Endothelial cell of umbilical vein (primary cell): Measurements from ENCODE around the gene CCDC85C. TPM values are rescaled to one million over a fixed set of nuclear protein-coding genes. Genes with fewer than 3 reads are reported as not detected.

Source experiments
- BruUV-seq: library from RNA; stranded (reverse); fragments of 400-500 nt; replicated peaks from 2 replicates; lab custom pipeline; 2021; lab: Mats Ljungman, UMichigan
- CTCF ChIA-PET: fragments of 300-600, 350-600 bp; sonication (Branson Sonifier 250); formaldehyde crosslinking; loops from one replicate; lab custom pipeline; 2021; ENCODE audit warnings: antibody characterized with exemption, inconsistent platforms; lab: Charles Lee
- POLR2A ChIA-PET: fragments of 300-600, 350-600 bp; sonication (Branson Sonifier 250); formaldehyde crosslinking; loops from one replicate; lab custom pipeline; 2021; ENCODE audit warnings: antibody characterized with exemption, inconsistent platforms; lab: Charles Lee
- DNase-seq: peaks from one replicate; pipeline ENCODE4 v3.0.0-alpha.2; 2011; ENCODE audit warnings: low read depth, low spot score
- FAIRE-seq: peaks from 2 replicates; lab custom pipeline; 2011; peaks lifted over from hg19 to GRCh38; lab: Jason Lieb, UNC
- H2AFZ ChIP-seq: 2 replicates; pipeline ENCODE4 v1.6.0; 2012; ENCODE audit warnings: low read depth, low read length, control low read depth, inconsistent platforms
- H3K27ac ChIP-seq: 2 replicates; pipeline ENCODE4 v1.5.1; 2011; ENCODE audit warnings: low read depth, mild to moderate bottlenecking, control low read depth, low read length, moderate library complexity; ENCODE audit not compliant: insufficient read depth
- H3K27me3 ChIP-seq, 2 experiments: 2 replicates each; pipeline versions ENCODE4 v1.6.0 to v1.6.1; 2011; ENCODE audit warnings: low read length in 2 of 2, mixed read lengths in 1 of 2; ENCODE audit not compliant: control insufficient read depth in 2 of 2, insufficient read depth in 2 of 2
- H3K36me3 ChIP-seq, 2 experiments: 2 replicates in 1 of 2; 3 replicates in 1 of 2; pipeline ENCODE4 v1.5.1; 2011; ENCODE audit warnings: low read length in 2 of 2, mild to moderate bottlenecking in 1 of 2, moderate library complexity in 1 of 2; ENCODE audit not compliant: control insufficient read depth in 2 of 2, insufficient read depth in 2 of 2; ENCODE audit errors: extremely low read depth in 1 of 2
- H3K4me1 ChIP-seq: 3 replicates; pipeline ENCODE4 v1.5.1; 2011; ENCODE audit warnings: mild to moderate bottlenecking, low read length; ENCODE audit not compliant: control insufficient read depth, insufficient read depth; ENCODE audit errors: extremely low read depth
- H3K4me2 ChIP-seq: 2 replicates; pipeline ENCODE4 v1.6.1; 2011; ENCODE audit warnings: low read length, control low read depth, mixed read lengths; ENCODE audit not compliant: insufficient read depth
- H3K4me3 ChIP-seq, 3 experiments: fragments of 200-600 bp in 1 of 3; sonication (generic), shearing (Covaris generic) in 1 of 3; replicated peaks in 1 of 3; 2 replicates each; pipeline ENCODE4 v1.5.1; 2011 to 2016; ENCODE audit warnings: control low read depth in 3 of 3, low read length in 3 of 3, mild to moderate bottlenecking in 2 of 3, inconsistent platforms in 1 of 3, low read depth in 1 of 3, moderate library complexity in 1 of 3; ENCODE audit not compliant: insufficient read depth in 1 of 3
- H3K79me2 ChIP-seq: 2 replicates; pipeline ENCODE4 v1.6.0; 2012; ENCODE audit warnings: low read length, inconsistent platforms; ENCODE audit not compliant: control insufficient read depth, insufficient read depth
- H3K9ac ChIP-seq: replicated peaks from 2 replicates; pipeline ENCODE3; 2011; ENCODE audit warnings: low read length, control low read depth; ENCODE audit not compliant: insufficient read depth; ENCODE audit errors: extremely low read depth
- H3K9me1 ChIP-seq: replicated peaks from 3 replicates; pipeline ENCODE4 v1.6.0; 2011; ENCODE audit warnings: mild to moderate bottlenecking, low read length; ENCODE audit not compliant: control insufficient read depth, insufficient read depth; ENCODE audit errors: extremely low read depth
- H3K9me3 ChIP-seq: replicated peaks from 2 replicates; pipeline ENCODE4 v1.5.1; 2012; ENCODE audit warnings: low read length, inconsistent platforms; ENCODE audit not compliant: control insufficient read depth, insufficient read depth
- H4K20me1 ChIP-seq: replicated peaks from 2 replicates; pipeline ENCODE3; 2011; ENCODE audit warnings: mild to moderate bottlenecking, low read length; ENCODE audit not compliant: control insufficient read depth, insufficient read depth; ENCODE audit errors: extremely low read depth
- EZH2 ChIP-seq: IDR thresholded peaks from 2 replicates; pipeline ENCODE4 v1.6.1; 2012; ENCODE audit warnings: borderline replicate concordance, low read depth, mild to moderate bottlenecking, moderate library complexity, low read length, inconsistent platforms; ENCODE audit not compliant: severe bottlenecking
- FOS ChIP-seq: IDR thresholded peaks from 2 replicates; pipeline ENCODE4 v1.6.1; 2011; ENCODE audit warnings: mild to moderate bottlenecking, low read length, moderate library complexity, borderline replicate concordance; ENCODE audit not compliant: insufficient read depth
- GATA2 ChIP-seq: IDR thresholded peaks from 2 replicates; pipeline ENCODE4 v1.7.0; 2011; ENCODE audit warnings: low read depth, mild to moderate bottlenecking, moderate library complexity, mixed read lengths, low read length; ENCODE audit not compliant: insufficient read length, insufficient read depth
- JUN ChIP-seq: IDR thresholded peaks from 2 replicates; pipeline ENCODE4 v1.6.1; 2011; ENCODE audit warnings: borderline replicate concordance, low read depth; ENCODE audit not compliant: insufficient read length, insufficient read depth
- MAX ChIP-seq: IDR thresholded peaks from 2 replicates; pipeline ENCODE4 v1.6.1; 2011; ENCODE audit not compliant: insufficient read depth, insufficient read length
- MYC ChIP-seq: IDR thresholded peaks from one replicate; pipeline ENCODE4 v1.6.1; 2011; ENCODE audit warnings: mild to moderate bottlenecking, low read depth, low read length
- POLR2A ChIP-seq: IDR thresholded peaks from 2 replicates; pipeline ENCODE4 v1.6.1; 2012; ENCODE audit warnings: low read depth, mild to moderate bottlenecking, control low read depth, low read length
- POLR2AphosphoS5 ChIP-seq: IDR thresholded peaks from 2 replicates; pipeline ENCODE4 v1.6.1; 2012; ENCODE audit warnings: low read depth, mild to moderate bottlenecking, control low read depth, low read length, moderate library complexity; ENCODE audit not compliant: insufficient read depth
- dilution Hi-C: fragments of 300-500 bp; cut with MboI; formaldehyde crosslinking; loops from one replicate; pipeline ENCODE4 v1.15.0; 2019; ENCODE audit warnings: low sequenced_read_pairs; ENCODE audit not compliant: extremely low pct_ligation_motif_present
- intact Hi-C: fragments of 100-400 bp; cut with micrococcal nuclease; formaldehyde crosslinking; loops from one replicate; pipeline ENCODE4 v1.10.0; 2022
- polyA plus RNA-seq, 4 experiments: library from polyadenylated mRNA; depleted of rRNA in 3 of 4; stranded (reverse) in 3 of 4; unstranded in 1 of 4; fragments of >200 nt; gene quantifications; 2 replicates each; pipeline versions ENCODE4 v1.2.1 to v1.2.3, GENCODE V29; 2011 to 2012; ENCODE audit warnings: missing spikeins in 1 of 4
- total RNA-seq: library from RNA; stranded (reverse); gene quantifications from 2 replicates; pipeline ENCODE4 v1.2.3, GENCODE V29; 2021
- TF ChIP-seq, protein P1 (sequence below), 2 donors: IDR thresholded peaks; 1 replicate in 1 of 2; 2 replicates in 1 of 2; pipeline ENCODE4 v1.5.1; 2011; ENCODE audit warnings: low read length in 2 of 2, mild to moderate bottlenecking in 2 of 2, moderate library complexity in 2 of 2, control low read depth in 1 of 2, inconsistent platforms in 1 of 2, low read depth in 1 of 2; ENCODE audit not compliant: insufficient read depth in 1 of 2; ENCODE audit errors: extremely low read depth in 1 of 2

Gene CCDC85C
- total and polyA plus RNA-seq, 2 donors (not counting 3 experiments of a cell fraction or from before 2014, with no cell fraction given): 7.5 to 17.8 TPM

DNA sequence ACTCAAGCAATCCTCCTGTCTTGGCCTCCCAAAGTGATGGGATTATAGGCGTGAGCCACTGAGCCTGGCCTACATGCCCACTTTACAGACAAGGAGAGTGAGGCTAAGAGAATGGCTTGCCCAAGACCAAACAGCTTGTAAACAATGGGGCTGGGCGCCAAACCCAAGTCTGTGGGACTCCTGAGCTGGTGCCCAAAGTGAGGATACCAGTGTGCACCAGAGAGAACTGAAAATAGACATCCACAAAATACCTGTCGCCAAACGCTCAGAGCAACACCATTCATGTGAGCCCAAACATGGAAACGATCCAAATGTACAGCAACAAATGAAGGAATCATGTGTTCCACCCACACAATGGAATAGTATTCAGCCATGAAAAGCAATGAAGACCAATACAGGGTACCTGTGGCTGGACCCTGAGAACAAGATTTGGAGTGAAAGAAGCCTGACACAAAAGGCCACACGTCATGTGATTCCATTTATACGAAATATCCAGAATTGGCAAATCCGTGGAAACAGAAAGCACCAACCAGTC, 84.6 kb downstream of the CCDC85C start:
- DNase-seq (no peak), FAIRE-seq (no peak)
- Histone ChIP-seq H3K9me1 (no peaks in the 10 kb centered on the region), H3K9ac (no peak overlapping the region), H3K79me2 (no peaks in the 10 kb centered on the region), H4K20me1 (no peaks in the 10 kb centered on the region), H3K36me3 (no peaks in the 10 kb centered on the region), H3K4me1 (peaks cover 9% of the 10 kb centered on the region), H2AFZ (no peak overlapping the region), H3K27ac (no peak overlapping the region), H3K4me2 (no peak overlapping the region), H3K27me3 (no peaks in the 10 kb centered on the region), H3K9me3 (no peaks in the 10 kb centered on the region), H3K4me3 (no peak overlapping the region)
- dilution Hi-C loops: no loop called here
- TF ChIP-seq EZH2 (no peak), GATA2 (no peak), POLR2A (no peak), FOS (no peak), MYC (no peak), POLR2AphosphoS5 (no peak), JUN (no peak), MAX (no peak)
- TF ChIP-seq, protein P1, sequence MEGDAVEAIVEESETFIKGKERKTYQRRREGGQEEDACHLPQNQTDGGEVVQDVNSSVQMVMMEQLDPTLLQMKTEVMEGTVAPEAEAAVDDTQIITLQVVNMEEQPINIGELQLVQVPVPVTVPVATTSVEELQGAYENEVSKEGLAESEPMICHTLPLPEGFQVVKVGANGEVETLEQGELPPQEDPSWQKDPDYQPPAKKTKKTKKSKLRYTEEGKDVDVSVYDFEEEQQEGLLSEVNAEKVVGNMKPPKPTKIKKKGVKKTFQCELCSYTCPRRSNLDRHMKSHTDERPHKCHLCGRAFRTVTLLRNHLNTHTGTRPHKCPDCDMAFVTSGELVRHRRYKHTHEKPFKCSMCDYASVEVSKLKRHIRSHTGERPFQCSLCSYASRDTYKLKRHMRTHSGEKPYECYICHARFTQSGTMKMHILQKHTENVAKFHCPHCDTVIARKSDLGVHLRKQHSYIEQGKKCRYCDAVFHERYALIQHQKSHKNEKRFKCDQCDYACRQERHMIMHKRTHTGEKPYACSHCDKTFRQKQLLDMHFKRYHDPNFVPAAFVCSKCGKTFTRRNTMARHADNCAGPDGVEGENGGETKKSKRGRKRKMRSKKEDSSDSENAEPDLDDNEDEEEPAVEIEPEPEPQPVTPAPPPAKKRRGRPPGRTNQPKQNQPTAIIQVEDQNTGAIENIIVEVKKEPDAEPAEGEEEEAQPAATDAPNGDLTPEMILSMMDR (IDR thresholded peaks at IDR 0.05; ENCODE audit: extremely low read depth in 1 of 2, insufficient read depth in 1 of 2, low read depth in 1 of 2, low read length in 2 of 2): no peak
- ChIA-PET POLR2A (no interaction called here), CTCF (interaction anchor here (0.6 to 1.6 kb wide), 7 partner anchors 19 to 471 kb away, joined by 3 to 7 read pairs (median 3); no protein-coding TSS in a partner anchor)
- intact Hi-C loops: no loop called here
- BruUV-seq: no TSS peak
